Panc1 (cell line): ENCODE measurements around the gene ZHX3. TPM values are rescaled to one million over a fixed set of nuclear protein-coding genes. Genes with fewer than 3 reads are reported as not detected.

ENCODE experiments used
- ATAC-seq: fragments of 200-7000 bp; cut with Tn5 transposase; 2 replicates; pipeline ENCODE4 v1.9.1; 2020; ENCODE audit warnings: mild to moderate bottlenecking, moderate library complexity
- BruUV-seq: library from RNA; stranded (reverse); fragments of 400-500 nt; replicated peaks from 2 replicates; lab custom pipeline; 2021; lab: Mats Ljungman, UMichigan
- CTCF ChIA-PET: fragments of 300-600 bp; sonication (Branson Sonifier 250); formaldehyde crosslinking; loops from one replicate; lab custom pipeline; 2022; ENCODE audit warnings: antibody characterized with exemption; lab: Charles Lee
- POLR2A ChIA-PET: fragments of 300-600 bp; sonication (Branson Sonifier 250); formaldehyde crosslinking; loops from one replicate; lab custom pipeline; 2022; ENCODE audit warnings: antibody characterized with exemption; lab: Charles Lee
- DNase-seq: peaks from one replicate; pipeline ENCODE4 v3.0.0-alpha.2; 2010; ENCODE audit warnings: low read depth, low spot score
- H3K27ac ChIP-seq: 2 replicates; pipeline ENCODE4 v1.5.1; 2011; ENCODE audit warnings: mild to moderate bottlenecking, low read length, inconsistent platforms
- H3K27me3 ChIP-seq: fragments of 200-500 bp; sonication (Bioruptor generic); 2 replicates; pipeline ENCODE4 v1.6.0; 2014; ENCODE audit warnings: low read length, inconsistent platforms; ENCODE audit not compliant: control insufficient read depth, insufficient read depth
- H3K36me3 ChIP-seq: fragments of 200-500 bp; sonication (Bioruptor generic); 2 replicates; pipeline ENCODE4 v1.5.1; 2014; ENCODE audit warnings: inconsistent platforms, mild to moderate bottlenecking, low read length, moderate library complexity; ENCODE audit not compliant: control insufficient read depth, insufficient read depth
- H3K4me1 ChIP-seq: 2 replicates; pipeline ENCODE4 v1.5.1; 2011; ENCODE audit warnings: inconsistent platforms, mild to moderate bottlenecking, low read length, moderate library complexity; ENCODE audit not compliant: control insufficient read depth, insufficient read depth
- H3K4me3 ChIP-seq, 2 experiments: 2 replicates each; pipeline ENCODE4 v1.5.1; 2011 to 2012; ENCODE audit warnings: low read depth in 2 of 2, low read length in 2 of 2, mild to moderate bottlenecking in 2 of 2, inconsistent platforms in 1 of 2, moderate library complexity in 1 of 2
- H3K9me3 ChIP-seq: fragments of 200-500 bp; sonication (Bioruptor generic); 2 replicates; pipeline ENCODE4 v1.5.1; 2014; ENCODE audit warnings: low read depth, mild to moderate bottlenecking, inconsistent platforms, low read length, moderate library complexity; ENCODE audit not compliant: control insufficient read depth, insufficient read depth
- POLR2AphosphoS5 ChIP-seq: IDR thresholded peaks from 2 replicates; pipeline ENCODE4 v1.6.1; 2012; ENCODE audit warnings: mild to moderate bottlenecking, low read depth, low read length, moderate library complexity
- SIN3A ChIP-seq: IDR thresholded peaks from 2 replicates; pipeline ENCODE4 v1.6.1; 2012; ENCODE audit warnings: low read depth, mild to moderate bottlenecking, low read length, moderate library complexity, borderline replicate concordance; ENCODE audit not compliant: insufficient read depth
- TCF7L2 ChIP-seq: IDR thresholded peaks from 2 replicates; pipeline ENCODE4 v1.6.1; 2011; ENCODE audit warnings: mild to moderate bottlenecking, low read depth, low read length, inconsistent platforms
- in situ Hi-C: cut with HindIII; loops from 2 replicates; pipeline ENCODE4 v1.10.0; 2016; ENCODE audit warnings: low sequenced_read_pairs, low pct_unique_long_range_greater_than_20kb
- intact Hi-C: fragments of 100-400 bp; cut with micrococcal nuclease; formaldehyde crosslinking; loops from one replicate; pipeline ENCODE4 v1.10.0; 2022; ENCODE audit not compliant: unreplicated experiment
- total RNA-seq: library from RNA; stranded (reverse); gene quantifications from one replicate; pipeline ENCODE4 v1.2.1, GENCODE V29; 2021; ENCODE audit not compliant: unreplicated experiment
- TF ChIP-seq, protein P1 (sequence below), 2 experiments: IDR thresholded peaks; 2 replicates each; pipeline ENCODE4 v1.6.1; 2011 to 2012; ENCODE audit warnings: low read depth in 2 of 2, control low read depth in 1 of 2, low read length in 1 of 2, mild to moderate bottlenecking in 1 of 2, moderate library complexity in 1 of 2; ENCODE audit not compliant: insufficient read depth in 1 of 2
- TF ChIP-seq, protein P2 (sequence below): fragments of 450-650 bp; IDR thresholded peaks from 2 replicates; pipeline ENCODE4 v1.5.1; 2017; ENCODE audit warnings: mild to moderate bottlenecking

ZHX3 gene
- total RNA-seq, 1 experiment from 2014 or later, result 19.8 TPM

DNA sequence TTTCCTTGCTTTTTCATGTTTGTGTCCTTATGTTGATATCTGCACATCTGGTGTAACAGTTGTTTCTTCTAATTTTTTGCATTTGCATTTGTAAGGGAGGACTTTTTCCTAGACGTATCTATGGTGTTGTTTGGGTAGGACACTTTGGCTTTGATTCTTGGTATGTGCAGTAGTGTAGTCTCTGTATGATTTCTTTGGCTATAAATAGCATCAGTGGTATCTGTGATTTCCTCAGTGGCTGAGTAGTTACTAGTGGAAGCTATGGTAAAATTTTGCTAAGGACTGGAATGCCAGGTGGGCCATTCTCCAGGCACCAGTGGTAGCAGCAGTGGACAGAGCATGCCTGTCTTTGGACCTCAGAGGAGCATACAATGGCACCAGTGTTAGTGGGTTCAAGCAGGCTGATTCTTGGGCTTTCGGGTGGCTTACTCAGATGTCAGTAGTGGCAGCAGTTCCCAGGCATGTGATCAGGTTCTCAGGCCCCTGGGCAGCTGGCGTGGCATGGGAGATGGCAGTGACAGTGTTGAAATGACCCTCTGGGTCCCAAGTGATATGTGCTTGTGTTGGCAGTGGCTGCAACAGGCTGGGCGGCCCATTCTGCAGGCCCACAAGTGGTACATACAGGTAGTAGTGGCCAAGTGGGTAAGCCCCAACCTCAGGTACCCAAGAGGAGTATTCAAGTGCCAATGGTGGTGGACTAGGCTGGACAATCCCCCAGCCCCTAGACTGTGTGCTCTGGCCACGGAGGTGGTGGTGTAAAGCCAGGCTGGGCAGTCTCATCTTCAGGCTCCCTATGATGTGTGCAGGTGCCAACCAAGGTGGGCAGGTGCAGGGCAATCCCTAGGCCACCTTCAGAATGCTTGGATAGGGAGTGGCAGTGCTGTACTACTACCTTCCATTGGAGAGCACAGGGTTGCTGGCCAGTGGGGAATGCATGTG is 125.7 kb downstream of the ZHX3 start:
- H3K4me3 ChIP-seq, result no peak overlapping the region
- H3K4me1 ChIP-seq, result no peaks in the 10 kb centered on the region
- no peak overlapping the region for H3K27ac ChIP-seq
- intact Hi-C loops, result no loop called here
- H3K9me3 ChIP-seq, result 0 out of 2 replicates have a peak, but pooled peaks cover 3% of the 10 kb centered on the region
- ChIA-PET POLR2A (no interaction called here), CTCF (no interaction called here)
- in situ Hi-C loops, result no loop called here
- no peak for TF ChIP-seq SIN3A
- no TSS peak for BruUV-seq
- DNase-seq (no peak), ATAC-seq (no peak)
- no peaks in the 10 kb centered on the region for H3K27me3 ChIP-seq
- H3K36me3 ChIP-seq, result no peaks in the 10 kb centered on the region

DNA sequence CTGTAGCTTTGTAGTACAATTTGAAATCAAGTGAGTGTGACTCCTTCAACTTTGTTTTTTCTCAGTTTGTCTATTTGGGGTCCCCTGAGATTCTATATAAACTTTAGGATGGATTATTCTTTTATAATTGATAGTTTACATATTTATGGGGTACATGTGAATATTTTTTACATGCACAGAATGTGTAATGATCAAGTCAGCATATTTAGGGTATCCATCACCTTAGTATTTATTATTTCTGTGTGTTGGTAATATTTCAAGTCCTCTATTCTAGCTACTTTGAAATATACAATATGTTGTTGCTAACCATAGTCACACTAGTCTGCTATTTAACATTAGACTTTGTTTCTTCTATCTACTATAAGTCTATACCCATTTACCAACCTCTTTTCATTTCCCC is 129.9 kb downstream of the ZHX3 start:
- Histone ChIP-seq H3K36me3 (no peaks in the 10 kb centered on the region), H3K4me3 (no peak overlapping the region), H3K4me1 (no peaks in the 10 kb centered on the region), H3K27ac (no peak overlapping the region), H3K27me3 (no peaks in the 10 kb centered on the region), H3K9me3 (0 out of 2 replicates have a peak, but pooled peaks cover 3% of the 10 kb centered on the region)
- TF ChIP-seq, protein P1, sequence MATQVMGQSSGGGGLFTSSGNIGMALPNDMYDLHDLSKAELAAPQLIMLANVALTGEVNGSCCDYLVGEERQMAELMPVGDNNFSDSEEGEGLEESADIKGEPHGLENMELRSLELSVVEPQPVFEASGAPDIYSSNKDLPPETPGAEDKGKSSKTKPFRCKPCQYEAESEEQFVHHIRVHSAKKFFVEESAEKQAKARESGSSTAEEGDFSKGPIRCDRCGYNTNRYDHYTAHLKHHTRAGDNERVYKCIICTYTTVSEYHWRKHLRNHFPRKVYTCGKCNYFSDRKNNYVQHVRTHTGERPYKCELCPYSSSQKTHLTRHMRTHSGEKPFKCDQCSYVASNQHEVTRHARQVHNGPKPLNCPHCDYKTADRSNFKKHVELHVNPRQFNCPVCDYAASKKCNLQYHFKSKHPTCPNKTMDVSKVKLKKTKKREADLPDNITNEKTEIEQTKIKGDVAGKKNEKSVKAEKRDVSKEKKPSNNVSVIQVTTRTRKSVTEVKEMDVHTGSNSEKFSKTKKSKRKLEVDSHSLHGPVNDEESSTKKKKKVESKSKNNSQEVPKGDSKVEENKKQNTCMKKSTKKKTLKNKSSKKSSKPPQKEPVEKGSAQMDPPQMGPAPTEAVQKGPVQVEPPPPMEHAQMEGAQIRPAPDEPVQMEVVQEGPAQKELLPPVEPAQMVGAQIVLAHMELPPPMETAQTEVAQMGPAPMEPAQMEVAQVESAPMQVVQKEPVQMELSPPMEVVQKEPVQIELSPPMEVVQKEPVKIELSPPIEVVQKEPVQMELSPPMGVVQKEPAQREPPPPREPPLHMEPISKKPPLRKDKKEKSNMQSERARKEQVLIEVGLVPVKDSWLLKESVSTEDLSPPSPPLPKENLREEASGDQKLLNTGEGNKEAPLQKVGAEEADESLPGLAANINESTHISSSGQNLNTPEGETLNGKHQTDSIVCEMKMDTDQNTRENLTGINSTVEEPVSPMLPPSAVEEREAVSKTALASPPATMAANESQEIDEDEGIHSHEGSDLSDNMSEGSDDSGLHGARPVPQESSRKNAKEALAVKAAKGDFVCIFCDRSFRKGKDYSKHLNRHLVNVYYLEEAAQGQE (IDR thresholded peaks at IDR 0.05; ENCODE audit: insufficient read depth in 1 of 2, low read depth in 2 of 2, low read length in 1 of 2), result no peak
- TF ChIP-seq TCF7L2 (no peak), POLR2AphosphoS5 (no peak), SIN3A (no peak)
- TF ChIP-seq, protein P2, sequence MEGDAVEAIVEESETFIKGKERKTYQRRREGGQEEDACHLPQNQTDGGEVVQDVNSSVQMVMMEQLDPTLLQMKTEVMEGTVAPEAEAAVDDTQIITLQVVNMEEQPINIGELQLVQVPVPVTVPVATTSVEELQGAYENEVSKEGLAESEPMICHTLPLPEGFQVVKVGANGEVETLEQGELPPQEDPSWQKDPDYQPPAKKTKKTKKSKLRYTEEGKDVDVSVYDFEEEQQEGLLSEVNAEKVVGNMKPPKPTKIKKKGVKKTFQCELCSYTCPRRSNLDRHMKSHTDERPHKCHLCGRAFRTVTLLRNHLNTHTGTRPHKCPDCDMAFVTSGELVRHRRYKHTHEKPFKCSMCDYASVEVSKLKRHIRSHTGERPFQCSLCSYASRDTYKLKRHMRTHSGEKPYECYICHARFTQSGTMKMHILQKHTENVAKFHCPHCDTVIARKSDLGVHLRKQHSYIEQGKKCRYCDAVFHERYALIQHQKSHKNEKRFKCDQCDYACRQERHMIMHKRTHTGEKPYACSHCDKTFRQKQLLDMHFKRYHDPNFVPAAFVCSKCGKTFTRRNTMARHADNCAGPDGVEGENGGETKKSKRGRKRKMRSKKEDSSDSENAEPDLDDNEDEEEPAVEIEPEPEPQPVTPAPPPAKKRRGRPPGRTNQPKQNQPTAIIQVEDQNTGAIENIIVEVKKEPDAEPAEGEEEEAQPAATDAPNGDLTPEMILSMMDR, result no peak
- ChIA-PET CTCF (no interaction called here), POLR2A (no interaction called here)
- no TSS peak for BruUV-seq
- ATAC-seq (no peak), DNase-seq (no peak)
- in situ Hi-C loops, result no loop called here
- intact Hi-C loops, result no loop called here
